Measurements from ENCODE around the gene RGL1. TPM values are rescaled to one million over a fixed set of nuclear protein-coding genes. Genes with fewer than 3 reads are reported as not detected.
A peak's percentile ranks its signal among the peaks of the same experiment; 100 is the strongest.

The RGL1 gene
- total RNA-seq, 1 donor from 2014 or later, result 68.1 TPM

- TF ChIP-seq CTCF (IDR thresholded peaks at IDR 0.05), result no peak
- DNase-seq (ENCODE audit: extremely low spot score, unreplicated experiment), result no peak
- no peaks in the 10 kb centered on the region for H3K27me3 Mint-ChIP-seq (ENCODE audit: unreplicated experiment)
- H3K27ac Mint-ChIP-seq (ENCODE audit: unreplicated experiment), result no peak overlapping the region
- no peak overlapping the region for H3K4me3 Mint-ChIP-seq (ENCODE audit: unreplicated experiment)
- H3K36me3 Mint-ChIP-seq (ENCODE audit: unreplicated experiment), result peaks cover 57% of the 10 kb centered on the region
- H3K4me1 Mint-ChIP-seq (ENCODE audit: unreplicated experiment), result peaks cover 64% of the 10 kb centered on the region
- no peaks in the 10 kb centered on the region for H3K9me3 Mint-ChIP-seq (ENCODE audit: unreplicated experiment)
These were observed 79.6 kb downstream of the RGL1 start for GRCh38 chr1:183884526-183884925.

GRCh38 chr1:183885142-183885735, 80.3 kb downstream of the RGL1 start:
- H3K9me3 Mint-ChIP-seq (ENCODE audit: unreplicated experiment), result no peaks in the 10 kb centered on the region
- no peaks in the 10 kb centered on the region for H3K27me3 Mint-ChIP-seq (ENCODE audit: unreplicated experiment)
- H3K27ac Mint-ChIP-seq (ENCODE audit: unreplicated experiment), result no peak overlapping the region
- H3K4me1 Mint-ChIP-seq (ENCODE audit: unreplicated experiment), result peaks cover 62% of the 10 kb centered on the region
- DNase-seq (ENCODE audit: extremely low spot score, unreplicated experiment), result no peak
- H3K4me3 Mint-ChIP-seq (ENCODE audit: unreplicated experiment), result no peak overlapping the region
- H3K36me3 Mint-ChIP-seq (ENCODE audit: unreplicated experiment), result peaks cover 63% of the 10 kb centered on the region
- TF ChIP-seq CTCF (IDR thresholded peaks at IDR 0.05), result no peak

GRCh38 chr1:183886083-183886828, 81.3 kb downstream of the RGL1 start:
- no peaks in the 10 kb centered on the region for H3K9me3 Mint-ChIP-seq (ENCODE audit: unreplicated experiment)
- H3K27ac Mint-ChIP-seq (ENCODE audit: unreplicated experiment), result peak overlapping the region; percentile 23
- H3K36me3 Mint-ChIP-seq (ENCODE audit: unreplicated experiment), result peaks cover 71% of the 10 kb centered on the region
- H3K4me3 Mint-ChIP-seq (ENCODE audit: unreplicated experiment), result no peak overlapping the region
- H3K4me1 Mint-ChIP-seq (ENCODE audit: unreplicated experiment), result peaks cover 54% of the 10 kb centered on the region
- TF ChIP-seq CTCF (IDR thresholded peaks at IDR 0.05), result no peak
- H3K27me3 Mint-ChIP-seq (ENCODE audit: unreplicated experiment), result no peaks in the 10 kb centered on the region
- DNase-seq (ENCODE audit: extremely low spot score, unreplicated experiment), result no peak

GRCh38 chr1:183886853-183887252, 81.9 kb downstream of the RGL1 start:
- Mint-ChIP-seq H3K27ac (ENCODE audit: unreplicated experiment) (peak overlapping the region; percentile 70), H3K36me3 (ENCODE audit: unreplicated experiment) (peaks cover 75% of the 10 kb centered on the region), H3K9me3 (ENCODE audit: unreplicated experiment) (no peaks in the 10 kb centered on the region), H3K27me3 (ENCODE audit: unreplicated experiment) (no peaks in the 10 kb centered on the region), H3K4me1 (ENCODE audit: unreplicated experiment) (peaks cover 49% of the 10 kb centered on the region), H3K4me3 (ENCODE audit: unreplicated experiment) (no peak overlapping the region)
- DNase-seq (ENCODE audit: extremely low spot score, unreplicated experiment), result no peak
- no peak for TF ChIP-seq CTCF (IDR thresholded peaks at IDR 0.05)

Data from osteocyte (in vitro differentiated cells).